ENCODE data around the gene FIGN. TPM values are rescaled to one million over a fixed set of nuclear protein-coding genes. Genes with fewer than 3 reads are reported as not detected.

The FIGN gene
- total RNA-seq, 1 experiment from 2014 or later: 19.4 TPM

- TF ChIP-seq, protein P1, sequence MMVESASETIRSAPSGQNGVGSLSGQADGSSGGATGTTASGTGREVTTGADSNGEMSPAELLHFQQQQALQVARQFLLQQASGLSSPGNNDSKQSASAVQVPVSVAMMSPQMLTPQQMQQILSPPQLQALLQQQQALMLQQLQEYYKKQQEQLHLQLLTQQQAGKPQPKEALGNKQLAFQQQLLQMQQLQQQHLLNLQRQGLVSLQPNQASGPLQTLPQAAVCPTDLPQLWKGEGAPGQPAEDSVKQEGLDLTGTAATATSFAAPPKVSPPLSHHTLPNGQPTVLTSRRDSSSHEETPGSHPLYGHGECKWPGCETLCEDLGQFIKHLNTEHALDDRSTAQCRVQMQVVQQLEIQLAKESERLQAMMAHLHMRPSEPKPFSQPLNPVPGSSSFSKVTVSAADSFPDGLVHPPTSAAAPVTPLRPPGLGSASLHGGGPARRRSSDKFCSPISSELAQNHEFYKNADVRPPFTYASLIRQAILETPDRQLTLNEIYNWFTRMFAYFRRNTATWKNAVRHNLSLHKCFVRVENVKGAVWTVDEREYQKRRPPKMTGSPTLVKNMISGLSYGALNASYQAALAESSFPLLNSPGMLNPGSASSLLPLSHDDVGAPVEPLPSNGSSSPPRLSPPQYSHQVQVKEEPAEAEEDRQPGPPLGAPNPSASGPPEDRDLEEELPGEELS (CRISPR knock-in tag; IDR thresholded peaks at IDR 0.05): no peak
- no peak for TF ChIP-seq JAZF1 (CRISPR knock-in tag; IDR thresholded peaks at IDR 0.05)
- TF ChIP-seq FOXK1 (CRISPR knock-in tag; IDR thresholded peaks at IDR 0.05): no peak
Measured at GRCh38 chr2:163591461-163591860, 144.3 kb downstream of the FIGN start (continued).

GRCh38 chr2:163580757-163581156, 155.1 kb downstream of the FIGN start:
- Mint-ChIP-seq H3K27me3 (ENCODE audit: low read depth) (no peaks in the 10 kb centered on the region), H3K4me3 (no peak overlapping the region), H3K9me3 (no peaks in the 10 kb centered on the region), H3K36me3 (no peaks in the 10 kb centered on the region), H3K27ac (no peak overlapping the region), H3K4me1 (no peaks in the 10 kb centered on the region)
- CTCF ChIA-PET: no interaction called here
- DNase-seq (ENCODE audit: low spot score) (no peak), ATAC-seq (no peak)
- POLR2A ChIA-PET: no interaction called here
- TF ChIP-seq CBFB (CRISPR knock-in tag; IDR thresholded peaks at IDR 0.05; ENCODE audit: low read depth): no peak
- TF ChIP-seq SP1 (CRISPR knock-in tag; conservative IDR thresholded peaks at IDR 0.05): no peak
- TF ChIP-seq MXD4 (CRISPR knock-in tag; IDR thresholded peaks at IDR 0.05; ENCODE audit: borderline replicate concordance): no peak
- TF ChIP-seq NR3C1 (CRISPR knock-in tag; conservative IDR thresholded peaks at IDR 0.05; ENCODE audit: low read depth): no peak
- no peak for TF ChIP-seq FOXJ3 (CRISPR knock-in tag; IDR thresholded peaks at IDR 0.05; ENCODE audit: borderline replicate concordance)
- TF ChIP-seq TEAD1 (CRISPR knock-in tag; IDR thresholded peaks at IDR 0.05): no peak
- TF ChIP-seq FOXK1 (CRISPR knock-in tag; IDR thresholded peaks at IDR 0.05): no peak
- no peak for TF ChIP-seq NFATC4 (CRISPR knock-in tag; IDR thresholded peaks at IDR 0.05)
- no peak for TF ChIP-seq STAT6 (CRISPR knock-in tag; conservative IDR thresholded peaks at IDR 0.05; ENCODE audit: low read depth)
- no peak for TF ChIP-seq AFF4 (CRISPR knock-in tag; IDR thresholded peaks at IDR 0.05; ENCODE audit: borderline replicate concordance)
- TF ChIP-seq HMGA2 (CRISPR knock-in tag; IDR thresholded peaks at IDR 0.05): no peak
- TF ChIP-seq, protein P2, sequence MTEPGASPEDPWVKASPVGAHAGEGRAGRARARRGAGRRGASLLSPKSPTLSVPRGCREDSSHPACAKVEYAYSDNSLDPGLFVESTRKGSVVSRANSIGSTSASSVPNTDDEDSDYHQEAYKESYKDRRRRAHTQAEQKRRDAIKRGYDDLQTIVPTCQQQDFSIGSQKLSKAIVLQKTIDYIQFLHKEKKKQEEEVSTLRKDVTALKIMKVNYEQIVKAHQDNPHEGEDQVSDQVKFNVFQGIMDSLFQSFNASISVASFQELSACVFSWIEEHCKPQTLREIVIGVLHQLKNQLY (CRISPR knock-in tag; IDR thresholded peaks at IDR 0.05): no peak
- TF ChIP-seq, protein P3, sequence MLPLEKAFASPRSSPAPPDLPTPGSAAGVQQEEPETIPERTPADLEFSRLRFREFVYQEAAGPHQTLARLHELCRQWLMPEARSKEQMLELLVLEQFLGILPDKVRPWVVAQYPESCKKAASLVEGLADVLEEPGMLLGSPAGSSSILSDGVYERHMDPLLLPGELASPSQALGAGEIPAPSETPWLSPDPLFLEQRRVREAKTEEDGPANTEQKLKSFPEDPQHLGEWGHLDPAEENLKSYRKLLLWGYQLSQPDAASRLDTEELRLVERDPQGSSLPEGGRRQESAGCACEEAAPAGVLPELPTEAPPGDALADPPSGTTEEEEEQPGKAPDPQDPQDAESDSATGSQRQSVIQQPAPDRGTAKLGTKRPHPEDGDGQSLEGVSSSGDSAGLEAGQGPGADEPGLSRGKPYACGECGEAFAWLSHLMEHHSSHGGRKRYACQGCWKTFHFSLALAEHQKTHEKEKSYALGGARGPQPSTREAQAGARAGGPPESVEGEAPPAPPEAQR (CRISPR knock-in tag; IDR thresholded peaks at IDR 0.05): no peak
- TF ChIP-seq, protein P4, sequence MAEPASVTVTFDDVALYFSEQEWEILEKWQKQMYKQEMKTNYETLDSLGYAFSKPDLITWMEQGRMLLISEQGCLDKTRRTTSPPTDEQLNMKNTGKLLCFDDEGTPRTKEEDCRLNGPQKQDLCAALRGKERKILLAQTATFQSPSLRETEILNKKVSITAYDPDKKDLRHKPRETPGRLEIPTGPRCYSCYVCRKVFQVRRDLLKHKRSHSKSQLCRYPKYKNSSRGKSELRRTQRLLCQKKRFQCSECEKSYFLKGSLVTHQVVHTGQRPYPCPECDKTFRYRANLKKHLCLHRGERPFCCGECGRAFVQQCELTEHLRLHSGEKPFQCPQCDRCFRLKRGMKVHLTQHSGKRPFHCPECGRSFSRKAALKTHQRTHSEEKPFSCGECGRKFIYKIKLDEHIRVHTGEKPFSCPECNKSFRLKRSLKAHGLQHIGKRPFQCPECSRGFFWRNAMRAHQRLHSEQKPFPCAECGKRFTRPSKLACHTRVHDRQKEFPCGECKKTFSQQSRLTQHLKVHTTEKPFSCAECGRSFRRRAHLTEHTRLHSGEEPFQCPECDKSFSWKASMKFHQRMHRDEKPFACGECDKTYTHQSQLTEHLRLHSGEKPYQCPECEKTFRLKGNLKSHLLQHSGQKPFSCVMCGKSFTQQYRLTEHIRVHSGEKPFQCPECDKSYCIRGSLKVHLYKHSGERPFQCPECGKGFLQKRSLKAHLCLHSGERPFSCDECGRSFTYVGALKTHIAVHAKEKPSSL (CRISPR knock-in tag; conservative IDR thresholded peaks at IDR 0.05): no peak
